Right ventricle myocardium inferior (tissue), 1 donor: Measurements from ENCODE around the gene WWTR1. TPM values are rescaled to one million over a fixed set of nuclear protein-coding genes. Genes with fewer than 3 reads are reported as not detected.

Source experiments
- ATAC-seq: fragments of 200-7000 bp; cut with Tn5 transposase; one replicate; pipeline ENCODE4 v1.9.1; 2020; ENCODE audit warnings: mild to moderate bottlenecking, moderate library complexity
- DNase-seq: peaks from one replicate; pipeline ENCODE4 v3.0.0; 2021; ENCODE audit errors: missing footprints
- intact Hi-C: fragments of 100-400 bp; cut with DNase I; formaldehyde crosslinking; loops from one replicate; pipeline ENCODE4 v1.11.0; 2022
- total RNA-seq: library from RNA; stranded (reverse); fragmentation: NEBNext Ultra II Directional; extraction: Animal tissue kit (Norgen Biotek cat#: 25700); gene quantifications from one replicate; pipeline ENCODE4 v1.2.1, GENCODE V29; 2021
- donor health status: DM: no; HTN: yes; CAD: no; lungs with severe emphysema.

WWTR1 gene
- total RNA-seq, 1 donor from 2014 or later: 42.6 TPM

DNA sequence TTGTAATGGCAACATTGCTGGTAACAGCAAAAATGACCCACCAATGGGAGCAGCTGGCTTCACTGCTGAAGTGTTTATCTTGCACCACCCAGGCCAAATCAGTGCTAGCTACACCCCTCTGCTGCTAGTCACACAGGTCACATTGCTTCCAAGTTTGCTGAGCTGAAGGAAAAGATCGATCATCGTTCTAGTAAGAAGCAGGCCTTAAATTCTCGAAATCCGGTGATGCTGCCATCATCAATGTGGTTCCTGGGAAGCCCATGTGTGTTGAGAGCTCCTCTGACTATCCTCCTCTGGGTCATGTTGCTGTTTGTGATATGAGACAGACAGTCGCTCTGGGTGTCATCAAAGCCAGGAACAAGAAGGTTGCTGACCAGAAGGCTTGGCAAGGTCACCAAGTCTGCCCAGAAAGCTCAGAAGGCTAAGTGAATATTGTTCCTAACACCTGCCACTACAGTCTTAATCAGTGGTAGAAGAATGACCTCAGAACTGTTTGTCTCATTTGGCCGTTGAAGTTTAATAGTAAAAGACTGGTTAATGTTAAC is 162.2 kb downstream of the WWTR1 start:
- ATAC-seq: no peak
- intact Hi-C loops: no loop called here
- DNase-seq: no peak

GRCh38 chr3:149494759-149495580 is 162.9 kb downstream of the WWTR1 start:
- no peak for ATAC-seq
- intact Hi-C loops: loop anchor here (5.0 kb wide), 1 partner anchor 277 kb away; no protein-coding TSS in a partner anchor
- no peak for DNase-seq

GRCh38 chr3:149494022-149494758 is 163.6 kb downstream of the WWTR1 start:
- peak; percentile 62 for ATAC-seq
- intact Hi-C loops: loop anchor here (5.0 kb wide), 1 partner anchor 278 kb away; no protein-coding TSS in a partner anchor
- DNase-seq: no peak

- DNase-seq (no peak), ATAC-seq (no peak)
- intact Hi-C loops: loop anchor here (5.0 kb wide), 1 partner anchor 279 kb away; no protein-coding TSS in a partner anchor
Measured at GRCh38 chr3:149493315-149494021, 164.4 kb downstream of the WWTR1 start.

- intact Hi-C loops: loop anchor here (5.0 kb wide), 1 partner anchor 282 kb away; no protein-coding TSS in a partner anchor
- DNase-seq: no peak
- ATAC-seq: no peak
Measured at GRCh38 chr3:149490260-149490971, 167.4 kb downstream of the WWTR1 start.

DNA sequence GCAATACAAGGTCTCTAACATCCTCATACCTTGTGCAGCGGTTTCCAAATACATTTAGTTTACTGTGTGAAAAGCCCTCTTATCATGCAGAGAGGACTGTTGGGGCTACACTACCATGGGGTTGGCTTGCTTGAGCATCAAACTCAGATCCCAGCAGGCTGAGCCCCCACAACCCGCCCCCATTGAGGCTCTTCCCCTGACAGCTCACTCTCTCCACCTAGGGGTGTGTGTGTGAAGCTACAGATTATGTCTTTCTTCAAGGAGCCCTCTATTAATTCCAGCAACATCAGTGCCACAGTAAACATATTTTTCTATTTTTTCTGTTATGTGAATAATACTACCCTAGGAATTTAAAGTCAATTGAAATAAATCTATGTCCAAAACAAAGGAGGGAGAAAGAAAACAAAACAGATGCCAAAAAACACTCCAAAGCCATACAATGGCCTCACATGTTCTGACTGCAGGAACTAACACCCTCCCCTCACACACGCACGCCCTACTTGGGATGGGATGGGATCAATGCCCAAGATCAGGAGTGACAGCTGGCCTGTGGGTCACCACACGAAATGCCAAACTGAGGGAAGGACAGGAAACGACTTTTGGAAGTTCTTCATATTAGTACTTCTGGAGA is 168.7 kb downstream of the WWTR1 start:
- no peak for DNase-seq
- ATAC-seq: no peak
- intact Hi-C loops: loop anchor here (10.0 kb wide), 1 partner anchor 364 kb away; the partner anchor contains the start of gene HPS3

DNA sequence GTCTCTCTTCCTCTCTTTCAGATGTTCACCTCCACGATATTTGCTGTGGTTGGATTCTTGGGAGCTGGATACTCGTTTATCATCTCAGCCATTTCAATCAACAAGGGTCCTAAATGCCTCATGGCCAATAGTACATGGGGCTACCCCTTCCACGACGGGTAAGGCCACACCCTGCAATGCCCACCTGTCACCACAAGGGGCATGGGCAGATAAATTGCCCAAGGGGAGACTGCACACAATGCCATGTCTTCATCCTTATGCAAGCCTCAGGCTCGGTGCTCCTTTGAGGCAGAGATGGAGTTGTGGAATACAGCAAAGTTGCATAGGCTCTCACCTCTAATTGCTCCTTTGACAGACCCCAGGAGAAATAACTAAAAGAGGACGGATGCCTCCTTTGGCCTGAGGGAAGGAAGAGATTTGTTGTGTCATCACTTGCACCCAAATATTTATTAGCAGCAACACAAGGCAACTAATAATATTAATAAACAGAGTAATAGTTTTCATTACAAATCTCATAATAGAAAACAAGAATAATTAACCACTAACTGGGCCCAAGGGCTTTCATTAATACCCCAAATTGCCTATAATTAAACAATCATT is 170.1 kb downstream of the WWTR1 start:
- ATAC-seq (no peak), DNase-seq (no peak)
- intact Hi-C loops: loop anchor here (10.0 kb wide), 1 partner anchor 363 kb away; the partner anchor contains the start of gene HPS3

- intact Hi-C loops: loop anchor here (10.0 kb wide), 1 partner anchor 362 kb away; the partner anchor contains the start of gene HPS3
- ATAC-seq (no peak), DNase-seq (no peak)
Measured at GRCh38 chr3:149486726-149487125, 171.1 kb downstream of the WWTR1 start.

DNA sequence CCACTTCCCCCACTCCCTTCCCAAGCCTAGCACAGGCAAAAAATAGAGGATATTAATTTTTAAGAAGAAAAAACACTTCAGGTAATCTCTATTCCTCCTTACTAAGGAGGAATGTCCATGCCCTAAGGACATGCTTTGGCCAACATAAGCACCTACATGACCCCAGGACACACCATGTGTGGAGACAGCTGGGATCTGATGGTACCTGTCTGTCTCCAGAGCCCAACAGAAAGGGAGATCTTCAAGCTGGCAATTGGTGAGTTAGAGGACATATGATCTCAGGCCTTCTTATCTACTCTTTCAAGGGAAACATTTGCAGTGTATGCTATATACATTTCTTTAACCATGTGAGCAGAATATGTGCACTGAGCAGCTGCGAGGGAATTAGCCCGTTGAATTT is 176.3 kb downstream of the WWTR1 start:
- intact Hi-C loops: loop anchor here (10.0 kb wide), 1 partner anchor 357 kb away; the partner anchor contains the start of gene HPS3
- ATAC-seq (no peak), DNase-seq (no peak)

DNA sequence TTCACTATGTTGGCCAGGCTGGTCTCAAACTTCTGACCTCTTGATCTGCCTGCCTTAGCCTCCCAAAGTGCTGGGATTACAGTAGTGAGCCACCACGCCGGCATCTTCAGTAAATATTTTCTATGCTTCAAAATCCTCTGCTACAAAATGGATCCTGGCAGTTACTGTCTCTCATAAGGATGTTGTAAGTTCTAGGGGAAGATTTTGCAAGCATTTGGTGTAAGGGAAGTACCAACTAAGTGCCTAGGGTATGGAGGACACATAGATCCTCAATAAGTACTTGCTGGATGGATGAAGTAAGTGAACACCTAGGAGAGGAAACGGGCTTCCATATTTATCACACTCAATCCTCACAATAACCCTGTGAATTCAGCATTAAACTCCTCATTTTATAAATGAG is 176.8 kb downstream of the WWTR1 start:
- intact Hi-C loops: loop anchor here (10.0 kb wide), 1 partner anchor 356 kb away; the partner anchor contains the start of gene HPS3
- no peak for ATAC-seq
- DNase-seq: no peak

DNA sequence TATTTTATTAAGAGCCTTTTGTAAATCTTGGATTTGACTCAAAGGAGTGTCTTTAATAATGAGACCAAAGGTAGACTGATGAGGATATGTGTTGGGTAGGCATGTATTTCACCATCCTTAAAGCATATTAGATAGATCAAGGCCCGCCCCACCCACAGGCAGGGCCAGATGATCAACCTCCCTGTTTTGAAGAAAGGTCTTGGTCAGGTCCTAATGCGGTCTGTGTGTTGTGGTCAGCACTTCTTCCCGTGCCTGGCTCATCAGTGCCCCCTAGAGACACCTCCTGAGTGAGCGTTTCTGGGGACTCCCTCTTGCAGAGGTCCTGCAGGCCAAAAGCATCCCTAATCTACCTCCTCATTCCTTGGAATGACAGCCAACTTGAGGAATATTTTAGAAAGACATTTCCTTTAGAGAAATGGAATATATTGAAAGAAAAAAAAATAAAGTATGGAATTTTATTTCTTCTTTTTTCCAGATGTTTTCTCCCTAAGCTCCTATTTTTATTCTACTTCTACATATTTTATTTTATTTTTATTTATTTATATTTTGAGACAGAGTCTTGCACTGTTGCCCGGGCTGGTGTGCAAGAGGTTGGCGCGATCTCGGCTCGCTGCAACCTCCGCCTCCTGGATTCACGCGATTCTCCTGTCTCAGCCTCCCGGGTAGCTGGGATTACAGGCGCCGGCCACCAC is 177.4 kb downstream of the WWTR1 start:
- intact Hi-C loops: loop anchor here (1.0 to 10.0 kb wide), 3 partner anchors 87 to 356 kb away; partner anchors contain the start of gene HPS3
- ATAC-seq: peak; percentile 95
- DNase-seq: peak; percentile 85

DNA sequence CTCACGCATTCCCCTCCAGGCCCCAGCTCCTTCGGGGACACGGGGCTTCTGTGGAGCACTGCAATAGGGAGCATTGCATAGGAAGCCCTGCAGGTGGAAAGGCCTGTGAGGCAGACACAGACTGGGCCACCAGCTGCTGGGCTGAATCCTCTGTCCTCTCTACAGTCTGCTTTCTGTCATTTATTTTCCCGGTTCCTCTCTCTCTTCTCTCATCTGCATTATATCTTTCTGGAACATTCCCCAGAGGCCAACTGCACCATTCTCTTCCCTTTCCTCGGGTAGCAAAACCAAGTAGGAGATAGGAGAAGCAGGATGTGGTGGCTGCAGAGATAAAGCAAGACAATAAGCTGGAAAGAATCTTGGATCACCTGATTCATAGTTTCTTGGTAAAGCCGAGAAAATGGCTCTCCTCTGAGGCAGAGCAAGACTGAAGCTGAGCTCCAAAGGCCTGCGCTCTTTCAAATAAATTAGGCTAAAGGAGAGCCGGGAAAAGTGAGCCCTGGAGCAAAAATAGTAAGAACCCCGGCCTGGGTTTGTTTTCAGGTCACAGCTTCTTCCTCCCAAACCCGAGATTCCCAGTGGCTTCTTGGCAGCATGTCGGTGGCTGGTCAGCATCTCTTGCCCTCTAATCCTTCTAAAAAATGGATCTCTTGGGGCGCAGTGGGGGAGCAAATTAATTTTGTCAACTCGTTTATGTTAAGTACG is 178.1 kb downstream of the WWTR1 start:
- ATAC-seq (peak; percentile 24), DNase-seq (no peak)
- intact Hi-C loops: loop anchor here (1.0 to 10.0 kb wide), 3 partner anchors 86 to 355 kb away; partner anchors contain the start of gene HPS3

DNA sequence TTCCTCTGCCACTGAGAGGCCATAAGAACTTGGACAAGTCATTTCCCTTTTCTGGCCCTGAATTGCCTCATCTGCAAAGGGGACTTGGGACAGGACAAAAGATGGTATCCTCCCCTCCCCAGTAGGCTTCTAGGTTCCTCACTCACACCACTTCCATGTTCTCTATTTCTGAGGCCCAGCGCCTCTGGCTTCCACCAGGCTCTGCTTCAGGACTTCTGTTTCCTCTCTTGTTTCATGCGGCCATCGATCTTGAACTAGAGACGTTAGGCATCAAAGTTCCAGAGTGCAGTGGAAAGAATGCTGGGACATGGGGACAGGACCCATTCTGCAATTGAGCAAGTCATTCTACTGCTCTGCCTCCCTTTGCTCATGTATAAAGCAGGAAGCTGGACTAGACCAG is 181.6 kb downstream of the WWTR1 start:
- ATAC-seq (no peak), DNase-seq (no peak)
- intact Hi-C loops: no loop called here

GRCh38 chr3:149475451-149476060 is 182.3 kb downstream of the WWTR1 start:
- no peak for DNase-seq
- ATAC-seq: no peak
- intact Hi-C loops: no loop called here

- intact Hi-C loops: no loop called here
- no peak for DNase-seq
- ATAC-seq: no peak
Measured at GRCh38 chr3:149474250-149474817, 183.5 kb downstream of the WWTR1 start, which contains the start of gene TM4SF4. TM4SF4 (plus strand) TSS chr3:149474697; CDS start chr3:149474878, 181 bp downstream.
